ENCODE results near the gene DDX55. TPM values are rescaled to one million over a fixed set of nuclear protein-coding genes. Genes with fewer than 3 reads are reported as not detected.
A peak's percentile ranks its signal among the peaks of the same experiment; 100 is the strongest.

DDX55 gene
- total RNA-seq, 2 donors from 2014 or later, result 16.1 to 30.3 TPM

- WGBS, 2 donors, result 75 to 80% methylated on average over 12 to 15 of the region's 15 CpGs
- intact Hi-C loops (cut with DNase I), result no loop called here
- no peaks in the 10 kb centered on the region for H3K27me3 ChIP-seq
These were observed 20.0 kb downstream of the DDX55 start for GRCh38 chr12:123621619-123622530.

GRCh38 chr12:123633379-123634141, 31.7 kb downstream of the DDX55 start, which contains the start of the genes EIF2B1 and GTF2H3:
EIF2B1 (minus strand) TSS chr12:123633686; CDS start chr12:123633557, 129 bp downstream.
GTF2H3 (plus strand) TSS chr12:123633829; CDS start chr12:123633860, 31 bp downstream.
- WGBS, 2 donors, result 0% methylated on average over 12 to 52 of the region's 52 CpGs
- Histone ChIP-seq H3K27ac (peak within 1 kb of the TSS; percentile 68 to 81 (median 76)), H3K36me3 (replicated peaks in 1 of 2; ENCODE audit: insufficient read depth in 1 of 2, low read depth in 2 of 2) (peaks cover 13 to 16% of the 10 kb centered on the region in 2 donors), H3K4me1 (peaks cover 13% of the 10 kb centered on the region), H3K9me3 (no peaks in the 10 kb centered on the region), H3K4me3 (peak within 1 kb of the TSS; percentile 77 to 96), H3K27me3 (no peaks in the 10 kb centered on the region)
- peak; percentile 94 to 97 (median 96) for DNase-seq
- peak; percentile 100 for ATAC-seq
- intact Hi-C loops (cut with DNase I), result no loop called here
- TF ChIP-seq POLR2A (IDR thresholded peaks at IDR 0.05), result peak; percentile 61 to 90 (median 87)
- no peak for TF ChIP-seq CTCF (IDR thresholded peaks at IDR 0.05)

More at GRCh38 chr12:123621619-123622530, 20.0 kb downstream of the DDX55 start:
- H3K27ac ChIP-seq, result no peak overlapping the region
- peaks cover 20 to 57% of the 10 kb centered on the region in 2 donors for H3K36me3 ChIP-seq (replicated peaks in 1 of 2; ENCODE audit: insufficient read depth in 1 of 2, low read depth in 2 of 2)
- DNase-seq, result no peak
- H3K4me1 ChIP-seq, result no peaks in the 10 kb centered on the region
- H3K9me3 ChIP-seq, result no peaks in the 10 kb centered on the region
- no peak overlapping the region for H3K4me3 ChIP-seq
- ATAC-seq, result no peak
- no peak for TF ChIP-seq POLR2A (IDR thresholded peaks at IDR 0.05)
- no peak for TF ChIP-seq CTCF (IDR thresholded peaks at IDR 0.05)

GRCh38 chr12:123634142-123634561, 32.3 kb downstream of the DDX55 start:
- no peak for ATAC-seq
- intact Hi-C loops (cut with DNase I), result no loop called here
- Histone ChIP-seq H3K36me3 (replicated peaks in 1 of 2; ENCODE audit: insufficient read depth in 1 of 2, low read depth in 2 of 2) (peaks cover 7 to 11% of the 10 kb centered on the region in 2 donors), H3K9me3 (no peaks in the 10 kb centered on the region), H3K27me3 (no peaks in the 10 kb centered on the region), H3K4me1 (peaks cover 13% of the 10 kb centered on the region), H3K27ac (peak overlapping the region; percentile 68 to 81 (median 76)), H3K4me3 (peak overlapping the region; percentile 47 to 96)
- 5 to 10% methylated on average over 19 of the region's 19 CpGs for WGBS, 2 donors
- DNase-seq, result peak in 1 of 4 donors; percentile 18
- TF ChIP-seq POLR2A (IDR thresholded peaks at IDR 0.05), result no peak
- no peak for TF ChIP-seq CTCF (IDR thresholded peaks at IDR 0.05)

- DNase-seq, result no peak
- Histone ChIP-seq H3K36me3 (replicated peaks in 1 of 2; ENCODE audit: insufficient read depth in 1 of 2, low read depth in 2 of 2) (peaks cover 0 to 11% of the 10 kb centered on the region in 2 donors), H3K27me3 (no peaks in the 10 kb centered on the region), H3K4me3 (no peak overlapping the region), H3K4me1 (no peaks in the 10 kb centered on the region), H3K27ac (no peak overlapping the region), H3K9me3 (no peaks in the 10 kb centered on the region)
- no peak for ATAC-seq
- intact Hi-C loops (cut with DNase I), result no loop called here
- 79 to 88% methylated on average over 7 of the region's 7 CpGs for WGBS, 2 donors
- TF ChIP-seq POLR2A (IDR thresholded peaks at IDR 0.05) (no peak), CTCF (IDR thresholded peaks at IDR 0.05) (no peak)
These were observed 42.0 kb downstream of the DDX55 start for GRCh38 chr12:123643911-123644310.

Measured in body of pancreas (tissue), 4 donors.